Naive thymus-derived CD8-positive, alpha-beta T cell (primary cell): ENCODE data around the gene PNRC2. TPM values are rescaled to one million over a fixed set of nuclear protein-coding genes. Genes with fewer than 3 reads are reported as not detected.
A peak's percentile ranks its signal among the peaks of the same experiment; 100 is the strongest.

ENCODE experiments used
- ATAC-seq, 2 donors: fragments of 150-1000 bp; cut with Tn5 transposase in 1 of 2; sonication (Bioruptor Pico), chemical (Tn5 transposase) in 1 of 2; 1 replicate in 1 of 2; 2 replicates in 1 of 2; pipeline ENCODE4 v1.10.0; 2021; ENCODE audit warnings: mild to moderate bottlenecking in 2 of 2, moderate library complexity in 2 of 2
- POLR2A ChIA-PET: fragments of 350-600 bp; sonication (Branson Sonifier 250); formaldehyde crosslinking; loops from one replicate; lab custom pipeline; 2021; ENCODE audit warnings: antibody characterized with exemption; lab: Charles Lee
- DNase-seq, 10 donors: peaks; one replicate each; pipeline versions ENCODE4 v3.0.0 to v3.0.0-alpha.2; 2020 to 2022
- H3K27ac Mint-ChIP-seq, 10 donors: one replicate each; pipeline ENCODE4 v1.8.0; 2020 to 2022; ENCODE audit warnings: mild to moderate bottlenecking in 10 of 10, mixed read lengths in 10 of 10, moderate library complexity in 4 of 10, inconsistent platforms in 1 of 10
- H3K27me3 Mint-ChIP-seq, 5 donors: one replicate each; pipeline ENCODE4 v1.8.0; 2021 to 2022; ENCODE audit warnings: mixed read lengths in 5 of 5
- H3K36me3 Mint-ChIP-seq, 3 donors: one replicate each; pipeline ENCODE4 v1.8.0; 2020 to 2022; ENCODE audit warnings: mixed read lengths in 3 of 3, mild to moderate bottlenecking in 2 of 3, inconsistent platforms in 1 of 3
- H3K4me1 Mint-ChIP-seq, 4 donors: one replicate each; pipeline ENCODE4 v1.8.0; 2021 to 2022; ENCODE audit warnings: mixed read lengths in 4 of 4
- H3K4me3 Mint-ChIP-seq, 10 donors: one replicate each; pipeline ENCODE4 v1.8.0; 2020 to 2022; ENCODE audit warnings: mild to moderate bottlenecking in 10 of 10, mixed read lengths in 10 of 10, moderate library complexity in 6 of 10, inconsistent platforms in 1 of 10
- H3K9me3 Mint-ChIP-seq, 9 donors: one replicate each; pipeline ENCODE4 v1.8.0; 2020 to 2022; ENCODE audit warnings: mixed read lengths in 9 of 9, mild to moderate bottlenecking in 3 of 9, inconsistent platforms in 1 of 9, moderate library complexity in 1 of 9
- polyA plus RNA-seq, 3 donors: library from polyadenylated mRNA; unstranded; fragments of 300-500 nt; fragmentation: Illumina TruSeq; gene quantifications; one replicate each; pipeline ENCODE4 v1.2.3, GENCODE V29; 2021
- total RNA-seq, 8 experiments: library from RNA in 2 of 8; stranded (reverse) in 2 of 8; gene quantifications; one replicate each; pipeline ENCODE4 v1.2.3 and lab custom pipeline; 2021 to 2026

The PNRC2 gene
- total and polyA plus RNA-seq, 5 experiments from 2014 or later: 117 to 182 (median 139) TPM

GRCh38 chr1:23923592-23924499 lies 35.8 kb upstream of the PNRC2 start:
- H3K36me3 Mint-ChIP-seq: no peaks in the 10 kb centered on the region
- H3K27me3 Mint-ChIP-seq: no peaks in the 10 kb centered on the region
- peak overlapping the region in 1 of 10 donors; percentile 4 for H3K27ac Mint-ChIP-seq
- no peak for ATAC-seq
- POLR2A ChIA-PET: no interaction called here
- H3K4me1 Mint-ChIP-seq: peaks cover 0 to 13% (median 0%) of the 10 kb centered on the region in 4 donors
- DNase-seq: no peak
- no peak overlapping the region for H3K4me3 Mint-ChIP-seq
- H3K9me3 Mint-ChIP-seq: no peaks in the 10 kb centered on the region

- POLR2A ChIA-PET: no interaction called here
- Mint-ChIP-seq H3K36me3 (no peaks in the 10 kb centered on the region), H3K27ac (no peak overlapping the region), H3K4me3 (no peak overlapping the region), H3K4me1 (peaks cover 0 to 13% (median 0%) of the 10 kb centered on the region in 4 donors), H3K9me3 (no peaks in the 10 kb centered on the region), H3K27me3 (no peaks in the 10 kb centered on the region)
- DNase-seq (no peak), ATAC-seq (no peak)
Observed at GRCh38 chr1:23924601-23925000, 35.0 kb upstream of the PNRC2 start.

- H3K36me3 Mint-ChIP-seq: no peaks in the 10 kb centered on the region
- ATAC-seq (no peak), DNase-seq (no peak)
- POLR2A ChIA-PET: no interaction called here
- H3K4me3 Mint-ChIP-seq: no peak overlapping the region
- H3K27ac Mint-ChIP-seq: no peak overlapping the region
- H3K4me1 Mint-ChIP-seq: peaks cover 0 to 6% (median 0%) of the 10 kb centered on the region in 4 donors
- H3K9me3 Mint-ChIP-seq: no peaks in the 10 kb centered on the region
- no peaks in the 10 kb centered on the region for H3K27me3 Mint-ChIP-seq
Observed at GRCh38 chr1:23925279-23925678, 34.3 kb upstream of the PNRC2 start.

- H3K36me3 Mint-ChIP-seq: no peaks in the 10 kb centered on the region
- POLR2A ChIA-PET: no interaction called here
- DNase-seq (no peak), ATAC-seq (no peak)
- peaks cover 0 to 14% (median 0%) of the 10 kb centered on the region in 4 donors for H3K4me1 Mint-ChIP-seq
- no peak overlapping the region for H3K4me3 Mint-ChIP-seq
- no peaks in the 10 kb centered on the region for H3K9me3 Mint-ChIP-seq
- no peaks in the 10 kb centered on the region for H3K27me3 Mint-ChIP-seq
- no peak overlapping the region for H3K27ac Mint-ChIP-seq
Observed at GRCh38 chr1:23927097-23927496, 32.5 kb upstream of the PNRC2 start.

- H3K9me3 Mint-ChIP-seq: no peaks in the 10 kb centered on the region
- no peak overlapping the region for H3K27ac Mint-ChIP-seq
- H3K4me3 Mint-ChIP-seq: no peak overlapping the region
- POLR2A ChIA-PET: no interaction called here
- no peaks in the 10 kb centered on the region for H3K36me3 Mint-ChIP-seq
- no peak for DNase-seq
- H3K27me3 Mint-ChIP-seq: no peaks in the 10 kb centered on the region
- ATAC-seq: no peak
- peaks cover 0 to 18% (median 0%) of the 10 kb centered on the region in 4 donors for H3K4me1 Mint-ChIP-seq
Observed at GRCh38 chr1:23928789-23929188, 30.8 kb upstream of the PNRC2 start.

- no peak for DNase-seq
- peaks cover 0 to 18% (median 0%) of the 10 kb centered on the region in 4 donors for H3K4me1 Mint-ChIP-seq
- no peak for ATAC-seq
- no peak overlapping the region for H3K27ac Mint-ChIP-seq
- H3K9me3 Mint-ChIP-seq: no peaks in the 10 kb centered on the region
- no peaks in the 10 kb centered on the region for H3K36me3 Mint-ChIP-seq
- no peaks in the 10 kb centered on the region for H3K27me3 Mint-ChIP-seq
- no peak overlapping the region for H3K4me3 Mint-ChIP-seq
- POLR2A ChIA-PET: no interaction called here
Observed at GRCh38 chr1:23930270-23930669, 29.4 kb upstream of the PNRC2 start.

- Mint-ChIP-seq H3K9me3 (no peaks in the 10 kb centered on the region), H3K27ac (peak overlapping the region in 3 of 10 donors; percentile 15 to 60 (median 54)), H3K36me3 (no peaks in the 10 kb centered on the region), H3K27me3 (no peaks in the 10 kb centered on the region), H3K4me1 (peaks cover 0 to 18% (median 0%) of the 10 kb centered on the region in 4 donors), H3K4me3 (peak overlapping the region in 1 of 10 donors; percentile 48)
- DNase-seq (no peak), ATAC-seq (peak in 1 of 2 donors; percentile 25)
- POLR2A ChIA-PET: interaction anchor here (0.6 to 0.9 kb wide), 2 partner anchors 11 to 693 kb away, joined by 3 to 4 read pairs; no protein-coding TSS in a partner anchor
Observed at GRCh38 chr1:23930861-23931490, 28.7 kb upstream of the PNRC2 start.

- no peak for DNase-seq
- Mint-ChIP-seq H3K9me3 (no peaks in the 10 kb centered on the region), H3K27me3 (no peaks in the 10 kb centered on the region), H3K27ac (peak overlapping the region in 2 of 10 donors; percentile 54 to 60), H3K4me1 (peaks cover 0 to 18% (median 0%) of the 10 kb centered on the region in 4 donors), H3K4me3 (peak overlapping the region in 1 of 10 donors; percentile 48), H3K36me3 (no peaks in the 10 kb centered on the region)
- POLR2A ChIA-PET: interaction anchor here (0.6 to 0.9 kb wide), 2 partner anchors 11 to 693 kb away, joined by 3 to 4 read pairs; no protein-coding TSS in a partner anchor
- ATAC-seq: no peak
Observed at GRCh38 chr1:23931491-23931880, 28.1 kb upstream of the PNRC2 start.

- no peak overlapping the region for H3K4me3 Mint-ChIP-seq
- POLR2A ChIA-PET: no interaction called here
- ATAC-seq (no peak), DNase-seq (no peak)
- H3K9me3 Mint-ChIP-seq: no peaks in the 10 kb centered on the region
- peaks cover 0 to 2% (median 0%) of the 10 kb centered on the region in 5 donors for H3K27me3 Mint-ChIP-seq
- peaks cover 0 to 7% (median 0%) of the 10 kb centered on the region in 4 donors for H3K4me1 Mint-ChIP-seq
- no peak overlapping the region for H3K27ac Mint-ChIP-seq
- H3K36me3 Mint-ChIP-seq: no peaks in the 10 kb centered on the region
Observed at GRCh38 chr1:23936481-23937176, 23.0 kb upstream of the PNRC2 start.

- H3K27ac Mint-ChIP-seq: no peak overlapping the region
- DNase-seq (no peak), ATAC-seq (no peak)
- peaks cover 0 to 2% (median 0%) of the 10 kb centered on the region in 5 donors for H3K27me3 Mint-ChIP-seq
- POLR2A ChIA-PET: no interaction called here
- peaks cover 0 to 11% (median 8%) of the 10 kb centered on the region in 3 donors for H3K36me3 Mint-ChIP-seq
- H3K4me1 Mint-ChIP-seq: peaks cover 0 to 7% (median 0%) of the 10 kb centered on the region in 4 donors
- H3K9me3 Mint-ChIP-seq: peaks cover 0 to 15% (median 5%) of the 10 kb centered on the region in 9 donors
- no peak overlapping the region for H3K4me3 Mint-ChIP-seq
Observed at GRCh38 chr1:23947366-23947765, 12.3 kb upstream of the PNRC2 start.

- Mint-ChIP-seq H3K36me3 (no peaks in the 10 kb centered on the region), H3K4me3 (no peak overlapping the region), H3K4me1 (peaks cover under 1 to 35% (median 17%) of the 10 kb centered on the region in 4 donors), H3K27ac (peak overlapping the region in 2 of 10 donors; percentile 48 to 81), H3K9me3 (no peaks in the 10 kb centered on the region), H3K27me3 (no peaks in the 10 kb centered on the region)
- ATAC-seq (no peak), DNase-seq (no peak)
- POLR2A ChIA-PET: no interaction called here
Observed at GRCh38 chr1:23953020-23953419, 6.6 kb upstream of the PNRC2 start.

- H3K4me1 Mint-ChIP-seq: peaks cover 12 to 64% (median 46%) of the 10 kb centered on the region in 4 donors
- no peaks in the 10 kb centered on the region for H3K27me3 Mint-ChIP-seq
- ATAC-seq (no peak), DNase-seq (no peak)
- POLR2A ChIA-PET: interaction anchor here (0.7 to 3.1 kb wide), 4 partner anchors 23 to 672 kb away, joined by 4 to 11 read pairs (median 6); partner anchors contain the start of genes PITHD1 and SRSF10
- peak overlapping the region in 7 of 10 donors; percentile 12 to 74 (median 54) for H3K4me3 Mint-ChIP-seq
- no peaks in the 10 kb centered on the region for H3K9me3 Mint-ChIP-seq
- peaks cover 0 to 20% (median 11%) of the 10 kb centered on the region in 3 donors for H3K36me3 Mint-ChIP-seq
- H3K27ac Mint-ChIP-seq: peak overlapping the region in 9 of 10 donors; percentile 49 to 100 (median 100)
Observed at GRCh38 chr1:23957096-23957495, 2.5 kb upstream of the PNRC2 start.
